K562 (cell line): ENCODE results near the gene HSD11B1L. TPM values are rescaled to one million over a fixed set of nuclear protein-coding genes. Genes with fewer than 3 reads are reported as not detected.
A peak's percentile ranks its signal among the peaks of the same experiment; 100 is the strongest.

ENCODE experiments used
- BCL6 ChIP-seq: fragments of 250-450 bp; sonication (Bioruptor Pico); IDR thresholded peaks from 2 replicates; pipeline ENCODE4 v1.4.0; 2020
- BDP1 ChIP-seq: IDR thresholded peaks from 3 replicates; pipeline ENCODE4 v1.6.1; 2011; ENCODE audit not compliant: insufficient read length, insufficient read depth
- CHCHD3 ChIP-seq: fragments of 250-450 bp; sonication (Bioruptor Pico); IDR thresholded peaks from 2 replicates; pipeline ENCODE4 v2.1.2; 2022; ENCODE audit warnings: mild to moderate bottlenecking
- FUS ChIP-seq: fragments of 200-400 bp; formaldehyde crosslinking; optimal IDR thresholded peaks from 2 replicates; pipeline ENCODE3; 2017; ENCODE audit warnings: low read depth, low read length
- GATA2 ChIP-seq: sonication (generic); formaldehyde crosslinking; IDR thresholded peaks from 2 replicates; pipeline ENCODE4 v1.4.0; 2020; ENCODE audit warnings: mild to moderate bottlenecking, missing genetic modification reagents
- NCOA1 ChIP-seq: fragments of 450-650 bp; IDR thresholded peaks from 2 replicates; pipeline ENCODE4 v1.6.1; 2016; ENCODE audit warnings: low read depth
- PYGO2 ChIP-seq: fragments of 450-650 bp; IDR thresholded peaks from 2 replicates; pipeline ENCODE4 v1.6.1; 2016; ENCODE audit warnings: mild to moderate bottlenecking, missing genetic modification characterization, moderate library complexity, missing compliant biosample characterization
- SFPQ ChIP-seq: fragments of 200-400 bp; formaldehyde crosslinking; IDR thresholded peaks from 2 replicates; pipeline ENCODE4 v1.6.1; 2017; ENCODE audit warnings: mild to moderate bottlenecking, low read depth, low read length, moderate library complexity
- TAL1 ChIP-seq: fragments of 450-650 bp; IDR thresholded peaks from 2 replicates; pipeline ENCODE4 v1.6.1; 2016; ENCODE audit warnings: mild to moderate bottlenecking
- U2AF2 ChIP-seq: fragments of 200-400 bp; formaldehyde crosslinking; optimal IDR thresholded peaks from 2 replicates; pipeline ENCODE3; 2017; ENCODE audit warnings: low read depth, mild to moderate bottlenecking, low read length
- VEZF1 ChIP-seq: fragments of 200-800 bp; sonication (Bioruptor generic); IDR thresholded peaks from 2 replicates; pipeline ENCODE4 v1.6.1; 2017; ENCODE audit warnings: missing genetic modification characterization, missing compliant biosample characterization
- ZC3H11A ChIP-seq: IDR thresholded peaks from 2 replicates; pipeline ENCODE4 v1.6.1; 2012; ENCODE audit warnings: low read depth, low read length, improper control_type of control experiment
- ZNF551 ChIP-seq: fragments of 250-450 bp; sonication (Bioruptor Pico); IDR thresholded peaks from 2 replicates; pipeline ENCODE4 v1.5.0; 2021; ENCODE audit warnings: mild to moderate bottlenecking, moderate library complexity
- ZNF717 ChIP-seq: fragments of 250-450 bp; sonication (Bioruptor Pico); IDR thresholded peaks from 2 replicates; pipeline ENCODE4 v1.5.0; 2021
- ZNF785 ChIP-seq: fragments of 250-450 bp; sonication (Bioruptor Pico); IDR thresholded peaks from 2 replicates; pipeline ENCODE4 v1.4.0; 2020; ENCODE audit warnings: mild to moderate bottlenecking
- polyA plus RNA-seq, 8 experiments: library from polyadenylated mRNA; depleted of rRNA in 4 of 8; stranded (reverse) in 5 of 8; unstranded in 3 of 8; fragments of >200 nt; fragmentation: Nextera tagmentation in 2 of 8; fragmentation: Illumina TruSeq in 1 of 8; extraction: Ambion mirVana in 2 of 8; extraction: Trizol in 1 of 8; gene quantifications; 2 replicates each; pipeline versions ENCODE4 v1.2.1 to v1.2.3, GENCODE V29; 2011 to 2014; ENCODE audit warnings: inconsistent platforms in 1 of 8, missing spikeins in 1 of 8
- total RNA-seq, 7 experiments: library from RNA; depleted of rRNA in 6 of 7; stranded (reverse); fragments of >200 nt in 6 of 7; fragmentation: Illumina TruSeq in 2 of 7; extraction: Trizol in 2 of 7; gene quantifications; 2 replicates each; pipeline versions ENCODE4 v1.2.1 to v1.2.3, GENCODE V29; 2011 to 2021; ENCODE audit warnings: low replicate concordance in 1 of 7
- TF ChIP-seq, protein P1 (sequence below): sonication (generic); formaldehyde crosslinking; IDR thresholded peaks from 2 replicates; pipeline ENCODE4 v1.8.0; 2022; ENCODE audit warnings: mild to moderate bottlenecking, missing genetic modification reagents, borderline replicate concordance
- TF ChIP-seq, protein P2 (sequence below): fragments of 250-450 bp; sonication (Bioruptor Pico); IDR thresholded peaks from 2 replicates; pipeline ENCODE4 v1.5.1; 2021; ENCODE audit warnings: mild to moderate bottlenecking
- TF ChIP-seq, protein P3 (sequence below): fragments of 450-650 bp; IDR thresholded peaks from 2 replicates; pipeline ENCODE4 v1.6.1; 2017; ENCODE audit warnings: antibody characterized with exemption
- TF ChIP-seq, protein P4 (sequence below), 2 experiments: fragments of 450-650 bp in 1 of 2; sonication (generic) in 1 of 2; formaldehyde crosslinking; conservative IDR thresholded peaks; 2 replicates each; pipeline versions ENCODE4 v1.4.0 to v1.8.1; 2020 to 2022; ENCODE audit warnings: mild to moderate bottlenecking in 1 of 2, missing genetic modification reagents in 1 of 2

The HSD11B1L gene
- total and polyA plus RNA-seq, 9 of the 15 experiments (the other 6 are each of a cell fraction or from before 2014, with no cell fraction given): 0.31 to 7.7 (median 2.3) TPM

GRCh38 chr19:5718579-5719273 lies 37.9 kb downstream of the HSD11B1L start (continued):
- no peak for TF ChIP-seq FUS
- no peak for TF ChIP-seq PYGO2 (tag)
- no peak for TF ChIP-seq U2AF2
- TF ChIP-seq VEZF1 (CRISPR knock-in tag): peak; percentile 81
- TF ChIP-seq SFPQ: no peak
- TF ChIP-seq, protein P1, sequence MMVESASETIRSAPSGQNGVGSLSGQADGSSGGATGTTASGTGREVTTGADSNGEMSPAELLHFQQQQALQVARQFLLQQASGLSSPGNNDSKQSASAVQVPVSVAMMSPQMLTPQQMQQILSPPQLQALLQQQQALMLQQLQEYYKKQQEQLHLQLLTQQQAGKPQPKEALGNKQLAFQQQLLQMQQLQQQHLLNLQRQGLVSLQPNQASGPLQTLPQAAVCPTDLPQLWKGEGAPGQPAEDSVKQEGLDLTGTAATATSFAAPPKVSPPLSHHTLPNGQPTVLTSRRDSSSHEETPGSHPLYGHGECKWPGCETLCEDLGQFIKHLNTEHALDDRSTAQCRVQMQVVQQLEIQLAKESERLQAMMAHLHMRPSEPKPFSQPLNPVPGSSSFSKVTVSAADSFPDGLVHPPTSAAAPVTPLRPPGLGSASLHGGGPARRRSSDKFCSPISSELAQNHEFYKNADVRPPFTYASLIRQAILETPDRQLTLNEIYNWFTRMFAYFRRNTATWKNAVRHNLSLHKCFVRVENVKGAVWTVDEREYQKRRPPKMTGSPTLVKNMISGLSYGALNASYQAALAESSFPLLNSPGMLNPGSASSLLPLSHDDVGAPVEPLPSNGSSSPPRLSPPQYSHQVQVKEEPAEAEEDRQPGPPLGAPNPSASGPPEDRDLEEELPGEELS (CRISPR knock-in tag): no peak
- TF ChIP-seq TAL1: no peak
- TF ChIP-seq GATA2: 0 out of 2 replicates have a peak, but pooled peaks have one; percentile 52
- TF ChIP-seq BDP1: no peak
- TF ChIP-seq ZC3H11A: no peak
- no peak for TF ChIP-seq ZNF551 (CRISPR knock-in tag)
- TF ChIP-seq BCL6 (CRISPR knock-in tag): no peak
- TF ChIP-seq NCOA1: peak; percentile 40; the same call in 1 of the 2 replicates
- TF ChIP-seq, protein P2, sequence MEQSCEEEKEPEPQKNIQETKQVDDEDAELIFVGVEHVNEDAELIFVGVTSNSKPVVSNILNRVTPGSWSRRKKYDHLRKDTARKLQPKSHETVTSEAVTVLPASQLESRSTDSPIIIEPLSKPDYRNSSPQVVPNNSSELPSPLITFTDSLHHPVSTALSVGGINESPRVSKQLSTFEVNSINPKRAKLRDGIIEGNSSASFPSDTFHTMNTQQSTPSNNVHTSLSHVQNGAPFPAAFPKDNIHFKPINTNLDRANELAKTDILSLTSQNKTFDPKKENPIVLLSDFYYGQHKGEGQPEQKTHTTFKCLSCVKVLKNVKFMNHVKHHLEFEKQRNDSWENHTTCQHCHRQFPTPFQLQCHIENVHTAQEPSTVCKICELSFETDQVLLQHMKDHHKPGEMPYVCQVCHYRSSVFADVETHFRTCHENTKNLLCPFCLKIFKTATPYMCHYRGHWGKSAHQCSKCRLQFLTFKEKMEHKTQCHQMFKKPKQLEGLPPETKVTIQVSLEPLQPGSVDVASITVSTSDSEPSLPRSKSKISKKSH: no peak
- TF ChIP-seq, protein P3, sequence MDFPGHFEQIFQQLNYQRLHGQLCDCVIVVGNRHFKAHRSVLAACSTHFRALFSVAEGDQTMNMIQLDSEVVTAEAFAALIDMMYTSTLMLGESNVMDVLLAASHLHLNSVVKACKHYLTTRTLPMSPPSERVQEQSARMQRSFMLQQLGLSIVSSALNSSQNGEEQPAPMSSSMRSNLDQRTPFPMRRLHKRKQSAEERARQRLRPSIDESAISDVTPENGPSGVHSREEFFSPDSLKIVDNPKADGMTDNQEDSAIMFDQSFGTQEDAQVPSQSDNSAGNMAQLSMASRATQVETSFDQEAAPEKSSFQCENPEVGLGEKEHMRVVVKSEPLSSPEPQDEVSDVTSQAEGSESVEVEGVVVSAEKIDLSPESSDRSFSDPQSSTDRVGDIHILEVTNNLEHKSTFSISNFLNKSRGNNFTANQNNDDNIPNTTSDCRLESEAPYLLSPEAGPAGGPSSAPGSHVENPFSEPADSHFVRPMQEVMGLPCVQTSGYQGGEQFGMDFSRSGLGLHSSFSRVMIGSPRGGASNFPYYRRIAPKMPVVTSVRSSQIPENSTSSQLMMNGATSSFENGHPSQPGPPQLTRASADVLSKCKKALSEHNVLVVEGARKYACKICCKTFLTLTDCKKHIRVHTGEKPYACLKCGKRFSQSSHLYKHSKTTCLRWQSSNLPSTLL: no peak
- TF ChIP-seq CHCHD3 (CRISPR knock-in tag): no peak
- TF ChIP-seq ZNF717 (CRISPR knock-in tag): no peak
- TF ChIP-seq, protein P4, sequence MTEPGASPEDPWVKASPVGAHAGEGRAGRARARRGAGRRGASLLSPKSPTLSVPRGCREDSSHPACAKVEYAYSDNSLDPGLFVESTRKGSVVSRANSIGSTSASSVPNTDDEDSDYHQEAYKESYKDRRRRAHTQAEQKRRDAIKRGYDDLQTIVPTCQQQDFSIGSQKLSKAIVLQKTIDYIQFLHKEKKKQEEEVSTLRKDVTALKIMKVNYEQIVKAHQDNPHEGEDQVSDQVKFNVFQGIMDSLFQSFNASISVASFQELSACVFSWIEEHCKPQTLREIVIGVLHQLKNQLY (CRISPR knock-in tag; conservative IDR thresholded peaks at IDR 0.05): no peak
- no peak for TF ChIP-seq ZNF785
